DND-41 (cell line): ENCODE measurements around the gene PRKAG2.

ENCODE experiments used
- ATAC-seq: fragments of 200-7000 bp; cut with Tn5 transposase; 3 replicates; pipeline ENCODE4 v1.9.1; 2021; ENCODE audit warnings: low read depth; ENCODE audit not compliant: insufficient read depth
- DNase-seq: peaks from one replicate; pipeline ENCODE4 v3.0.0-alpha.2; 2020
- H2AFZ ChIP-seq: 2 replicates; pipeline ENCODE4 v1.6.0; 2012; ENCODE audit warnings: low read depth, low read length
- H3K27ac ChIP-seq: 2 replicates; pipeline ENCODE4 v1.5.1; 2012; ENCODE audit warnings: low read length, inconsistent platforms
- H3K27me3 ChIP-seq: fragments of 200-600 bp; sonication (generic); 2 replicates; pipeline ENCODE4 v1.6.0; 2012; ENCODE audit warnings: low read length, mild to moderate bottlenecking, inconsistent platforms; ENCODE audit not compliant: insufficient read depth, poor library complexity
- H3K36me3 ChIP-seq: 2 replicates; pipeline ENCODE4 v1.5.1; 2012; ENCODE audit warnings: low read length, inconsistent platforms; ENCODE audit not compliant: insufficient read depth
- H3K4me1 ChIP-seq: 2 replicates; pipeline ENCODE4 v1.5.1; 2012; ENCODE audit warnings: mild to moderate bottlenecking, low read length; ENCODE audit not compliant: insufficient read depth
- H3K4me2 ChIP-seq: 2 replicates; pipeline ENCODE4 v1.6.0; 2012; ENCODE audit warnings: mild to moderate bottlenecking, moderate library complexity, low read length, inconsistent platforms; ENCODE audit not compliant: insufficient read depth
- H3K4me3 ChIP-seq, 2 experiments: fragments of 200-600 bp in 1 of 2; shearing (Covaris generic) in 1 of 2; 2 replicates each; pipeline ENCODE4 v1.5.1; 2012 to 2016; ENCODE audit warnings: inconsistent platforms in 2 of 2, low read length in 2 of 2, mild to moderate bottlenecking in 2 of 2, low read depth in 1 of 2, moderate library complexity in 1 of 2
- H3K79me2 ChIP-seq: 2 replicates; pipeline ENCODE4 v1.6.0; 2012; ENCODE audit warnings: low read length, inconsistent platforms; ENCODE audit not compliant: insufficient read depth
- H3K9ac ChIP-seq: 2 replicates; pipeline ENCODE4 v1.6.0; 2012; ENCODE audit warnings: low read depth, mild to moderate bottlenecking, inconsistent platforms, low read length, moderate library complexity
- H3K9me3 ChIP-seq: 2 replicates; pipeline ENCODE4 v1.5.1; 2012; ENCODE audit warnings: low read length, moderate library complexity, mild to moderate bottlenecking, inconsistent platforms; ENCODE audit not compliant: insufficient read depth, severe bottlenecking
- H4K20me1 ChIP-seq: 2 replicates; pipeline ENCODE4 v1.6.0; 2012; ENCODE audit warnings: low read length; ENCODE audit not compliant: insufficient read depth
- CTCF ChIP-seq: IDR thresholded peaks from 2 replicates; pipeline ENCODE4 v1.5.1; 2012; ENCODE audit warnings: borderline replicate concordance, low read length, moderate library complexity, mild to moderate bottlenecking; ENCODE audit not compliant: poor library complexity, severe bottlenecking; ENCODE audit errors: extremely low read depth
- EZH2 ChIP-seq: IDR thresholded peaks from 3 replicates; pipeline ENCODE4 v1.6.1; 2012; ENCODE audit warnings: borderline replicate concordance, low read depth, mild to moderate bottlenecking, moderate library complexity, low read length, inconsistent platforms; ENCODE audit not compliant: severe bottlenecking

Gene PRKAG2

GRCh38 chr7:151817981-151818673 is 58.8 kb downstream of the PRKAG2 start:
- Histone ChIP-seq H3K27me3 (peaks cover 29% of the 10 kb centered on the region), H3K9ac (no peak overlapping the region), H3K4me1 (no peaks in the 10 kb centered on the region), H3K4me3 (no peak overlapping the region), H3K4me2 (no peak overlapping the region), H3K36me3 (no peaks in the 10 kb centered on the region), H2AFZ (no peak overlapping the region), H3K27ac (no peak overlapping the region), H3K79me2 (no peaks in the 10 kb centered on the region), H4K20me1 (no peaks in the 10 kb centered on the region; the same call in 1 of the 2 replicates), H3K9me3 (no peaks in the 10 kb centered on the region)
- TF ChIP-seq CTCF (no peak), EZH2 (no peak)
- no peak for DNase-seq
- no peak for ATAC-seq

GRCh38 chr7:151817315-151817690 is 59.6 kb downstream of the PRKAG2 start:
- H3K27ac ChIP-seq, result no peak overlapping the region
- no peaks in the 10 kb centered on the region for H3K36me3 ChIP-seq
- H3K9ac ChIP-seq, result no peak overlapping the region
- H3K4me1 ChIP-seq, result no peaks in the 10 kb centered on the region
- TF ChIP-seq CTCF, result no peak
- TF ChIP-seq EZH2, result no peak
- H3K9me3 ChIP-seq, result no peaks in the 10 kb centered on the region
- H3K4me3 ChIP-seq, result no peak overlapping the region
- H2AFZ ChIP-seq, result no peak overlapping the region
- no peaks in the 10 kb centered on the region; the same call in 1 of the 2 replicates for H4K20me1 ChIP-seq
- H3K79me2 ChIP-seq, result no peaks in the 10 kb centered on the region
- ATAC-seq, result no peak
- peaks cover 26% of the 10 kb centered on the region for H3K27me3 ChIP-seq
- H3K4me2 ChIP-seq, result no peak overlapping the region
- DNase-seq, result no peak

- no peak for ATAC-seq
- Histone ChIP-seq H3K4me3 (no peak overlapping the region), H4K20me1 (no peaks in the 10 kb centered on the region; the same call in 1 of the 2 replicates), H3K36me3 (no peaks in the 10 kb centered on the region), H3K79me2 (no peaks in the 10 kb centered on the region), H3K4me1 (no peaks in the 10 kb centered on the region), H3K4me2 (no peak overlapping the region), H2AFZ (no peak overlapping the region), H3K27ac (no peak overlapping the region), H3K9ac (no peak overlapping the region), H3K9me3 (no peaks in the 10 kb centered on the region), H3K27me3 (peaks cover 26% of the 10 kb centered on the region)
- no peak for DNase-seq
- TF ChIP-seq EZH2 (no peak), CTCF (no peak)
Observed at GRCh38 chr7:151816562-151817314, 60.2 kb downstream of the PRKAG2 start.
